Kidney epithelial cell (primary cell): ENCODE results near the gene LAMB2. TPM values are rescaled to one million over a fixed set of nuclear protein-coding genes. Genes with fewer than 3 reads are reported as not detected.

Experiments
- DNase-seq: peaks from one replicate; pipeline ENCODE4 v3.0.0-alpha.2; 2010; ENCODE audit warnings: low read depth
- H3K27me3 ChIP-seq: 2 replicates; pipeline ENCODE4 v1.6.0; 2011; ENCODE audit warnings: low read length; ENCODE audit not compliant: control insufficient read depth, insufficient read depth
- H3K36me3 ChIP-seq: 2 replicates; pipeline ENCODE4 v1.5.1; 2011; ENCODE audit warnings: low read length; ENCODE audit not compliant: control insufficient read depth, insufficient read depth
- H3K4me3 ChIP-seq: 2 replicates; pipeline ENCODE4 v1.5.1; 2011; ENCODE audit warnings: low read depth, mild to moderate bottlenecking, control low read depth, low read length
- CTCF ChIP-seq: IDR thresholded peaks from 2 replicates; pipeline ENCODE4 v1.5.1; 2011; ENCODE audit warnings: mild to moderate bottlenecking, moderate library complexity, low read length, control low read depth, inconsistent platforms; ENCODE audit not compliant: insufficient read depth, poor library complexity, severe bottlenecking
- total RNA-seq: library from RNA; depleted of rRNA; stranded (reverse); fragments of >200 nt; gene quantifications from 2 replicates; pipeline ENCODE4 v1.2.3, GENCODE V29; 2015

The LAMB2 gene
- total RNA-seq, result 197 and 262 TPM in 2 replicates

GRCh38 chr3:49132437-49133225, at the start of gene LAMB2:
LAMB2 (minus strand) TSS chr3:49133050; CDS start chr3:49132867, 183 bp downstream.
- Histone ChIP-seq H3K4me3 (peak within 1 kb of the TSS; percentile 67), H3K36me3 (peaks cover 3% of the 10 kb centered on the region), H3K27me3 (no peaks in the 10 kb centered on the region)
- peak; percentile 38 for TF ChIP-seq CTCF
- peak; percentile 31 for DNase-seq

GRCh38 chr3:49181351-49181750, 48.5 kb upstream of the LAMB2 start:
- Histone ChIP-seq H3K27me3 (no peaks in the 10 kb centered on the region), H3K4me3 (no peak overlapping the region), H3K36me3 (no peaks in the 10 kb centered on the region)
- DNase-seq, result no peak
- no peak for TF ChIP-seq CTCF

GRCh38 chr3:49180116-49180515, 47.3 kb upstream of the LAMB2 start:
- H3K4me3 ChIP-seq, result no peak overlapping the region
- H3K27me3 ChIP-seq, result no peaks in the 10 kb centered on the region
- DNase-seq, result no peak
- no peak for TF ChIP-seq CTCF
- H3K36me3 ChIP-seq, result no peaks in the 10 kb centered on the region

GRCh38 chr3:49177073-49177472, 44.2 kb upstream of the LAMB2 start:
- DNase-seq, result no peak
- TF ChIP-seq CTCF, result no peak

GRCh38 chr3:49175530-49175929, 42.7 kb upstream of the LAMB2 start:
- no peak for TF ChIP-seq CTCF
- H3K27me3 ChIP-seq, result no peaks in the 10 kb centered on the region
- no peak for DNase-seq
- H3K4me3 ChIP-seq, result no peak overlapping the region
- H3K36me3 ChIP-seq, result no peaks in the 10 kb centered on the region

More at GRCh38 chr3:49177073-49177472, 44.2 kb upstream of the LAMB2 start:
- no peaks in the 10 kb centered on the region for H3K27me3 ChIP-seq
- no peaks in the 10 kb centered on the region for H3K36me3 ChIP-seq
- no peak overlapping the region for H3K4me3 ChIP-seq

DNA sequence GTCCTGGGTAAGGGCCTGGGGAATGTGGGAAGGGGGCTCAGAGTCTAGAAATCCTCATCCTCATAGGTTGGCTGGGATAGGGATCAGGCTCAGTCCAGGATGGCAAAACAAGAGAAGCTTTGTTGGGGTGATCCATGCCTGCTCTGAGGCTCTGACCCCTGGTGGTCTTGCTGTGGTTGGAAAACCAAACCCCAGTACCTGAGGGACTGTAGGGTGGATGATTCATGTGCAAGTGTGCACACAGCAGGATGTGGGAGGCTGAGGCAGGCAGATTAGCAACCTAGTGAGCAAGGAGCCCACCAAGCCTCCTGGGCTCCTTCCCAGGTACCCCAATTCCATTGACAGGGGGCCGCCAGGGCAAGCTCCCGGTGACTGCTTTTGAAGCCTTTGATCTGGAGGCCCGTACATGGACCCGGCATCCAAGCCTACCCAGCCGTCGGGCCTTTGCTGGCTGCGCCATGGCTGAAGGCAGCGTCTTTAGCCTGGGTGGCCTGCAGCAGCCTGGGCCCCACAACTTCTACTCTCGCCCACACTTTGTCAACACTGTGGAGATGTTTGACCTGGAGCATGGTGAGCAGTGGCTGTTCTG, 41.6 kb upstream of the LAMB2 start:
- TF ChIP-seq CTCF, result no peak
- DNase-seq, result no peak
- H3K36me3 ChIP-seq, result no peaks in the 10 kb centered on the region
- H3K27me3 ChIP-seq, result no peaks in the 10 kb centered on the region
- no peak overlapping the region for H3K4me3 ChIP-seq
